HG03280 (cell line): Measurements from ENCODE around the gene EYA4.

ENCODE experiments used
- ATAC-seq: cut with Tn5 transposase; IDR thresholded peaks from one replicate; pipeline ENCODE4 v1.9.1; 2021; ENCODE audit warnings: mild to moderate bottlenecking, moderate library complexity; ENCODE audit not compliant: unreplicated experiment

Gene EYA4

DNA sequence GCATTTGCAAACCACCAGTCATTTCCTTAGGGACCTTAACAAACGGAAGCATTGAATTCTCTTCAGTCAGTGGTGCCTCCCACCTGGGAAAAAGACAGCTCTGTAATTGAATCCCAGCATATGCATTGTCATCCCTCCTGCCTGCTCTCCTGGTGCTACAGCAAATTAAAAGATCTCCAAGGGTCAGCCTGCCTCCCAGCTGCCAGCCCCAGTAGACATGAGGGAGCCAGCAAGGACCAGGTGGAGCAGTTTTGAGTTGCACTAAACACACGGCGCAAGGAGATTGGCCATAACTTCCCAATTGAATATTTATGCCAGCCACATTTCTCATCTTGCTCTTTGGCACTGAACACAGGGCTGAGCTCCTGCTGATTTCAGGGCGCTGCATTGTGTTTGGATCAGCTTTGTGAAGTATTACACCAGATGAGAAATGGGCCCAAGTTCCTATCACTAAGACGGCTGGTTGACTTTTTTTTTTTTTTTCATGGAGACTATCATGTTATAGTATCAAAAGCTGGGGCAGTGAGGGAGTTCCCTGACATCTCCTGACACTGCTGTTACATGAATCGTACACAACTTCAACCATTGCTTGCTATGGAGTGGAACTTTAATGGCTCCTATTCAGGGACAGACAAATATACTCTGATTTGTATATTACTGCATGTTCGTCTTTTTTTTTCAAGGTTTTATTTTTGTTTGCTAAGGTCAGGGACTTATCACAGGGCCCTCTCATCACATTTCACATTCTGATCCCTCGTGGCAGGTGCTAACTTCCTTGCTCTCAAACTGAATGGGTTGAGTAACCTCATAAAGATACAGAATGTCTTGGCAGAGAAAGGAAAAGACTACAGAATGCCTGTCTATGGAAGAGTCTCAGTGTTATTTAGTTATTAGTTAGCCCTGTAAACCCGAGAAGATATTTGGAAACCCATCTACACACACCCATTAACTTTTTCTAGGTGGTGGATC is 191.1 kb downstream of the EYA4 start:
- ATAC-seq = no peak

DNA sequence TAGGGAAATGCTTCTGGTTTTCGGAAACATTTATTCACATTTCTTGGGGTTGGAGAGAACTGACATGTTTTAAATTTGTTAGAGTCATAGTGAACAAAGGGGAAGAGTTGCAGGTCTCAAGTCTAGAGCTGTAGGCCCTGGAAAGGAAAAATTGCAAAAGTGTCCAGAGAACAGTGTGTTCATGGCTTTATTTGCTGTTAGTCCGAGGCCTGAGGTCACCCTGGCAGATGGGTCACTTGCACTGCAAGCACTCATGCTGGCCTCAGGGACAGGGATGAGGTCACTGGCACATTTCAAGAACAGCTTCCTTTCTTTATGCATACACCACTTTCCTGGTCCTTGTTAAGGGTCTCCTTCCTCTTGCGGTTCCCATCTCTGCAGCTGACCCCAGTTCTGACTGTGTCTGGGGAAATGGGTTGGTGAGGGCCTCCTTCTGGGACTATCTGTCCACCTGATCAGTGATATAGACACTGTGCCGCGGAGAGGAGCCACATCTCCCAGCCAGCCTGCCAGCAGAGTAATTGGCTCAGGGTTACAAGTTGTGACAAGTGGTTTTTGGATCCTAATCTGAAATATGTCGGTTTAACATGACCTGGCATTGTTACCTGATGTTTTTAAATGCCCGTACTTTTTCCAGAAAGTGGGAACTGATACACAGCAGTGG is 194.0 kb downstream of the EYA4 start:
- no peak for ATAC-seq

DNA sequence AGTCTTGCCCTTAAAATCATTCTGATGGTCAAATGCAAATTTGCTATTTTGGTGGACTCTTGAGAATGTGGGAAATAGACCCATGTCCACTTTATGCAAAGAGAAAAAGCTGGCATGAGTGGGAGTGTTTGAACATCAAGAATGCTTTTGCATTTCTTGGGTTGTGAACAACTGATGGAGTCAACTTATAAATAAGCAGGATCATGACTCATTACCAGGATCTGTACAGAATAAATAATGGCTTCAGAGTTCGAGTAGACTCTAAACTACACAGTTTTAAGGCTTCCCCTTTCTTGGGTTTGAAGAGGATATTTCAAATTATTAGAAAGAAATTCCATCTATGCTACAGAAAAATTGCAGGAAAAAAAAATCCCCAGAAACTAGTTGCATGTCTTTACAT is 195.5 kb downstream of the EYA4 start:
- no peak for ATAC-seq

DNA sequence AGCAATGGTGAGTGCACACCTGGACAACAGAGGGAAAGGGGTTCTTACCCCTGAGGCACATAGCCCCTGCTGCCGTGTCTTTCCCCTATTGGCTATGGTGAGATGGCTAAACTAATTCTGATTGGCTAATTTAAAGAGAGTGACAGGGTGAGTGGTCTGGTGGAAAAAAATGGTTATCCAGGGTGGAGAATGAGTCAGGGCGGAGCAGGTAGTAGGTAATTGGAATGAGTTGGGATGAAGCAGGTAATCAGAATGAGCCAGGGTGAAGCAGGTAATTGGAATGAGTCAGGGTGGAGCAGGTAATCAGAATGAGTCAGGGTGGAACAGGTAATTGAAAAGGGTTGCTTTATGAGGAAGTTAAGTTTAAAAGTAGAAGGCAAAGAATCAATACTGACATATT is 200.3 kb downstream of the EYA4 start:
- no peak for ATAC-seq

DNA sequence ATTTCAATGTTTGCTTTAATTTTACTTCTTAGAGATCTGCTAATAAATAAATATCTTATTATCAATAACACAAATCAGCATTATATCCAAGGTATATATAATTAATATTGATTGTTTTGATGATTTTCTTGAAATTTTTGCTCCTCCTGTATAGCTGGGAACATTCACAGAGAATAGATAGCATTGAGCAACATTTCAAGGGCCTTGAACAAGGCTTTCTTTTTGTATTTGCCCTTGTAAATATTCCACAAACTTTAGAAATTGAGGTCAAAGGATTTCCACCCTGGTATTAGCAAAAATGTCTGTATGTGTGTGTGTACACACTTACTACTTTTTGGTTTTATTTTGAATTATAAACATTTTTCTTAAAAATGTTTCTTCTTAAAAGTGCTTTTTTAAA is 205.6 kb downstream of the EYA4 start:
- ATAC-seq = no peak

DNA sequence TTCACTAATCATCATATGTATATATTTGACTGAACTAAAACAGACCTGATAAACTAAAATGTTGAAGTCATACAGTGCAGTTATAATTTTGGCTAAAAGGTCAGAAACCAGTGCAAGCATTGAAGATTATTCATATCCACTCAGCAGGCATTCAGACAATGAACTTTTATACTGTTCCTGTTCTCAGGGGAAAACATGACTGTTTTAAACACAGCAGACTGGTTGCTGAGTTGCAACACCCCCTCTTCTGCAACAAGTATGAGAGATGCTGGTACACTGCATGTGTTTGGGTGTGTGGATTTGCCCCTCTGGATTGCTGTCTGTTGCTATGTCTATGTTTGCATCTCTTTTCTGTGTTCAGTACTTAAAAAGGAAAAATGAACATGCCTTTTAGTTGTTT is 206.8 kb downstream of the EYA4 start:
- no peak for ATAC-seq

DNA sequence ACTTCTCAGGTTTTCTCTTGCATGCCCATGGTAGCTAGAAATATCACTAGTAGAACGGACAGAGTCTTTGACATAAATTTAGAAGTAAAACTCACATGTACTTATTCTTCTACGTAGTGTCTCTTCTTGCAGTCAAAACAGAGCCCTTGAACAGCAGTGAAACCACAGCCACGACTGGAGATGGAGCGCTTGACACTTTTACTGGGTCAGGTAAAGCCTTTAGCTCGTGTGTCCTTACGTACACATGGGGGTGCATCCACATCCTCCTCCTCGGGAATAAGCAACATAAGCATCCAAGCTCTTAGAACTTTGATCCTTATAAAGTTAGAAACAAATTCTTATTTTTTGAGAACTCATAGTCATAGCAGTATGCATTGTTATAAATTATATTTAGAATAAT is 215.3 kb downstream of the EYA4 start:
- no peak for ATAC-seq

DNA sequence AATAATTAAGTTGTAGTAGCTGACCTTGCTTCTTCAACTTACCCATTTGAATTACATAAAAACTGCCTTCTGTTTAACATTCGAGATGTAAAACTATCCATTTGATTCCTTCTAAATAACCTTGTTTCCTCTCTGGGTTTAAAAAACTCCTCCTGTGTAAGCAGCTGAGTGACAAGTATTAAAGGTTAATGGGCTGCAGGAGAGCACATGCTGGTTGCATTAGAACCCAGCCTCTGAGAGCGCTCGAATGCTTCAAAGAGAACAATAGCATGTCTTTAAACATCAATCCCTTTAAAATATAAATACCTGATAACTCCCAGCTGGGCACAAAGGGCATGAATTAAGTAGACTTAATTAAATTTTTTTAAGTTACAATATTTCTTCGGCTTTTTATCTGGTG is 215.8 kb downstream of the EYA4 start:
- ATAC-seq = no peak

DNA sequence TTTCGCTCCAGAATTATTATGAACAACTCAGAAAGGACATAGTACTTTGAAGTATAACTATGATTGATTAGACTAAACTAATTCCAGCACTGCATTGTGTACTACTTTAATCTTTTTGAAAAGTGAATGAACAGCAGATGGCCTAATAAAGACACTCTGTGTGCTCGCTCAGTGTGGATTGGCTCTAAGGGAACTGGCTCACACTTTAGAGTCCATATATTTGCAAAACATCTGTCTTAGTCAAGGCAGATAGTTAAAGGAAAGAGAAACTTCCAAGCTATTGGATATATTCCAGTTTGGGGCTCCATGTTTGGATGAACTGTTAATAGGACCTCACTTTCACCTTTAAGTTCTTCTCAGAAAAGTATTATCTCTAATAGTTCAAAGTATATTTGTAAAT is 218.9 kb downstream of the EYA4 start:
- ATAC-seq = no peak

DNA sequence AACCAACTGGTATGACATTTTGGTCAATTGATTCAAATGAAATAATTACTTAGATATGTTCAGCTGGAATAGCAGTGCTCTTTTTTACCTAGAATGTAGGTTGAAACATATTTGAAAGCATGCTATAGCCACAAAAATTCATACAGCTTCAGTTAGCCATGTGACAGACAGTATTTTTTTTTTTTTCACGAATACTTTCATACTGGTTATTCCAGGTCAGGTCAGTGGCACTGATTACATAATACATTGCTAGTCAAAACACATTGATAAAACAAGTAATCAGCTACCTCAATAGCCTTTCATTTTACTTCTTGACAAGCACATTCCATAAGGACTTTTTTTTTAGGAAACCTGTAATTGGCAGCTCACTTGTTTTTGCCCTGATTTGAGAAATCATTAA is 222.6 kb downstream of the EYA4 start:
- ATAC-seq = no peak

DNA sequence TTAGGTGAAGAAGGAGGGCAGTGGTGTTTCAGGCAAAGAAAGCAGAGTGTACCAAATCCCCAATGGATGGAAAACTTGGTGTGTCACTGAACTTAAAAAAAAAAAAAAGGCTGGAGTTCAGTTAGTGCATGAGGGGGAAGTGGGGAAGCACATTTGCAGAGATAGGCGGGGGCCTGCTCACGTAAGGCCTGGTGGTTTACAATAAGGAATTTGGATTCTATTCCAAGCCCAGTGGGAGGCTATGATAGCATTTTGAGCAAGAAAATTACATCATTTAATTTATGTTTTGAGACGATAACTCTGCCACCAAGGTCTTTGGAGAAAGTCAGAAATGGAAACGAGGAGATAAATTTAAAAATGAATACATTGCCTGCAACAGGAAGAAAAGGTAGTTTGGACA is 225.5 kb downstream of the EYA4 start:
- ATAC-seq = no peak

DNA sequence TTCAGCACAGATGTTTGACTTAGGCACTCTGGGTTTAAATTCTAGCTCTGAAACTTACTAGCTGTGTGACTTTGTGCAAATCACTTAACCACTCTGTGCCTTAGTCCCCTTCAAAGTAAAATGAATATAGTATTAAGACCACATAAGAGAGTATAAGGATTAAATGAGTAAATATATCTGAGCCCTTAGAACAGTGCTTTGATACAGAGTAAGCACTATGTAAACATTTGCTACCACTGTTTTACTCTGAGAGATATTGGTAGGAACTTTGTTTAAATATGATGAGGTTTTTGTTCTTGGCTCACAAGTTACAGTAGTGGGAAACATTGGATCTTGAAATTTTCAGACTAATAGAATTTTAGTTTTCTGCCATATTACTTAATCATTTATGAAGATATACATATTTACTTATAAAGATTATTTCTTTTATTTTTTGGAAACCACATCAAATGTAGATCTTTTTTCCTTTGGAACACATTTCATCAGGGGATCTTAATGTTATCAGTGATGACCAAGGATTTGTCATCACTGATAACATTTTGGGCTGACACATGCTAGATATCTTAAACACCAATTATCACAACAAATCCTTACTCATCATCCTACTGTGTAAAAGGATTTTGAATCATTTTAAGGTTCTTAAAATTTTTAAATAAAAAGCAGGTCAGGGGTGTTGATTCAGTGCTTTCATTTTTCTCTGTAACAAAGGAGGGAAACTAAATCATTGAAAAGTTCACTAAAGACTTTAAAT is 226.2 kb downstream of the EYA4 start:
- ATAC-seq = no peak

DNA sequence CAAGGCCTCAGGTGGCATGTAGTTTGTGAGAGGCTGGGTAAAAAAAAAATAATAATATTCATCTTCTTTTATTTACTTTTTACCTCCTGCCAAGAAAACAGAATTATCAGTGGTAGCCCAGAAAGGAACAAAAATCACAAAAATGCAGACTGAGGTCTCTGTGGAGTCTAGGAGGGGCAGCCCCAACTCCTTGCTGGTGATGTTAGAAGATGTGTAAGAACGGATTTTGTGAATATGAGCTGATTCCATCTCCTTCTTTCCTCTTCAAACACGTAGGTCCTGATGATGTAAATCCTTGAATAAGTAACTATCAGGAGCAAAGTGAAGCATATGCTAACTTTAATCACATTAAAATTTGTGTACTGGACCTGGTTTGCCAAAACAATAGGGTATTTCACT is 226.8 kb downstream of the EYA4 start:
- ATAC-seq = no peak

DNA sequence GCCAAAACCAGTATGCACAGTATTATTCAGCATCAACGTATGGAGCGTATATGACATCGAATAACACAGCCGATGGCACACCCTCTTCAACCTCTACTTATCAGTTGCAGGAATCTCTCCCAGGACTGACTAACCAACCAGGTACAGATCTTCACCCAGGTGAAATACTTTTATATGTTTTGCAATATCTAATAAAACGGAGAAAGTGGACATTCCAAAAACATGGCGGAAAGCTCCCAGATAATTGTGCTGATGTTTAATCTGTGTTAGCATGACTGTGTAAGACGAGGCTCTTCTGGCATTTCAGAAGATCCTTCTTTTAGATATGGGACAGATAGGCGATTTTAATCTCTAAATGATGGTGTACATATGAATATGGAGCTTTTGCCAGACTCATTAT is 227.4 kb downstream of the EYA4 start:
- no peak for ATAC-seq

DNA sequence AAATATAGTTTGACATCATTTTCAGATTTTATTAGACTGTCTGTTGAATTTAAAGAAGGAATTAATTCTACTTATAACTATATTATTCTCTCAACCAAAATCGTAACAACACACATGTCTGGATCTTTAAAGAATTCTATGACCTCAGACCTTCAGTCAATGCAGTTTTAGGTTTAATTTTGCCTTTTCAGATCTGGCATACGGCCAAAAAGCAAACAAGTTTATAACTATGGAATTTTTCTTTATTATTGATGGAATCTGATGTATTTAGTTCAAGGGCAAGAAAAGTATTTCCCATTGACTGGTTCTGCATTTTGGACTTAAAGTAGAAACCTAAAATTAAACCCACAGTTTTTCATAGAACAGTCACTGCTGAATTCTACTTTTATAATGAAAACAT is 233.4 kb downstream of the EYA4 start:
- ATAC-seq = no peak

DNA sequence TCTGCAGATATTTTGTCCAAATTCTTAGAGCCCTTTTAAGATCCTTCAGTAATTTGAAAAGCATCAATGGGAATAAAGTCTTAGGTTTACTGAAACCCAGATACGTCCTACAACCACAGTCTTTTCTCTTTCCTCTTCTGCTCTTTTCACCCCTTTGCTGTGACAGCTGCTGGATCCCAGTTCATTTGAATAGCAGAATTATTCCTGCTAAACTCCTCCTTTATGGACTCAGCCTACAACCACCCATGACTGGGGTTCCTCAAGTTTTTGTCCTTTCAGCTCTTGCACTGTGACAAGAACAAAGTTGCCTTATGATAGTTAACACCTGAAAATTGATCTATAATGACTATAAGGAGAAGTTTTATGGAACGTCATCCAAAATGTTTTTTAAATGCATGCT is 237.5 kb downstream of the EYA4 start:
- no peak for ATAC-seq

DNA sequence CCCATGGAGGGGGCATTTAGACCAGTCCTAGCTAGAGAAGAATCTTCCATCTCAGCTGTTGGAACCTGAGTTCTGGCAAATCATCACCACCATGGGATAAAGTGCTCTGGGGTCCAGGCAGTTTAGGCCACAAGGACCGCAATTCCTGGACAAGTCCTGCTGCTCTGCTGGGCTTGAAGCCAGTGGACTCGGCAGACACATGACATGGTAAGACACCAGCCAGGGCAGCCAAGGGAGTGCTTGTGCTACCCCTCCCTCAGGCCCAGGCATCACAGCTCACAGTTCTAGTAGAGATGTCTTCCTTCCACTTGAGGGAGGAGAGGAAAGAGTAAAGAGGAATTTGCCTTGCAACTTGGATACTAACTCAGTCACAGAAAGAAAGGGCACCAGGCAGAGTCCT is 246.0 kb downstream of the EYA4 start:
- ATAC-seq = no peak

DNA sequence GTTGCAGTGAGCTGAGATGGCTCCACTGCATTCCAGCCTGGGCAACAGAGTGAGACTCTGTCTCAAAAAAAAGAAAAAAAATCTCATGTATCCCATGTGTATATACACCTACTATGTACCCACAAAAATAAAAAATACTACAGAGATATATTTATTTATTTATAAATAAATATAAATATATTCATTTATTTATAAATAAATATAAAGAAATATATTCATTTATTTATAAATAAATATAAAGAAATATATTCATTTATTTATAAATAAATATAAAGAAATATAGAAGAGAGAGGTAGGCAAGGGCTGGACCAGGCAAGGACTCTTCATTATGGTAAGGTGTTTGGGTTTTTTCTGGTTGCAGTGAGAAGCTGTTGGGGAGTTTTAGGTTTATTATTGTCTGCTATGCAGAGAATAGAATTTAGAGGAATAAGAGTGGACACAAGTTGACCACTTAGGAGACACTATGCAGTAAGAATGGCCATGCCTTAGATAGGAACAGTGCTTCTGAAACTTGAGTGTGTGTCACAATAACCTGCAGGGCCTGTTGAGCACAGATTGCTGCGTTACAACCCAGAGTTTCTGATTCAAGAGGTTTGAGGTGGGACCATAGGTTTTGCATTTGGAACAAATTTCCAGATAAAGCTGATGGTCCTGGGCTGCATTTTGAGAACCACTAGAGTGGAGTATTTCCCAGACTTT is 254.2 kb downstream of the EYA4 start:
- ATAC-seq = no peak

DNA sequence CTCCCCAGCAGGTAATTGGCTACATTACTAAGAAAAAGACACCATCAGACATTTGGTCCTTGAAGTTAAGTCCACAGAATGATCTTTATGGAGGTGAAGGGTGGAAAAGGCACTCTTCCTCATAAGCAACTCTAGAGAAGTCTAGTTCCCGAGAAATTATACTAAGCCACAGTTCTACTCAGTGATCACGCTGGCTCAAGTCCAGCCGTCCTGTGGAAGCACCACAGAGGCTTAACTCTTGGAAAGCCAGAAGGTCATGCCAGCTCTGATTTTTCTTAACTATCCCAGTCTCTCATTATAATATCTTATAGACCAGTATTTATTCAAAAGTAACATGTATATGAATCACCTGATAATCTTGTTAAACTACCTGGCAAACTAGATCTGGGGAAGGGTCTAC is 258.5 kb downstream of the EYA4 start:
- ATAC-seq = no peak

DNA sequence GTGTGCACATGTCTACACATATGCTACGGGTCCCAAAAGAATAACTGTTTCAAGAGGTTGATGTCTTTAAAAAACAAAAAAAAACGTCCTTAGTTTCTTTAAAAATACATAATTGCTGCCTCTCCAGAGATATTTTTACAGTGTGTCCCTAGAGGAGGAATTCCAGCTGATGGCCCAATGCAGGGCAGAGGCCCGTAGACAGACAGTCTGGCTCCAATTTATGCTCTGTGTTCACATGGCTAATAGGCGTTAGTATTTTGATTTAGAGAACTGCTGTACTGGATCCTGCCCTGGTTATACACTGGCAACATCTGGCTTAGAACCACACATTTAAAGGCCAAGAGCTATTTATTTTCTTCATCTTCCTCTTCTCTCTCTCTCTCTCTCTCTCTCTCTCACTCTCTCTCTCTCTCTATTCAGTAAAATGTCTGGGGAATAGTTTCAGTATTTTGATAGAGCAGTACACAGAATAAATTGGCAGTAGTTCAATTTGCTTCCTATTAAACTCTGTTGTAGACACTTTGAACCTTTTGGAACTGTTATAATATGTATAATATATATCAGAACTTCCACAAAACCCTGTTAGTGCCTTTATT is 260.6 kb downstream of the EYA4 start:
- no peak for ATAC-seq
